ENCODE results near the gene SORCS3.

DNA sequence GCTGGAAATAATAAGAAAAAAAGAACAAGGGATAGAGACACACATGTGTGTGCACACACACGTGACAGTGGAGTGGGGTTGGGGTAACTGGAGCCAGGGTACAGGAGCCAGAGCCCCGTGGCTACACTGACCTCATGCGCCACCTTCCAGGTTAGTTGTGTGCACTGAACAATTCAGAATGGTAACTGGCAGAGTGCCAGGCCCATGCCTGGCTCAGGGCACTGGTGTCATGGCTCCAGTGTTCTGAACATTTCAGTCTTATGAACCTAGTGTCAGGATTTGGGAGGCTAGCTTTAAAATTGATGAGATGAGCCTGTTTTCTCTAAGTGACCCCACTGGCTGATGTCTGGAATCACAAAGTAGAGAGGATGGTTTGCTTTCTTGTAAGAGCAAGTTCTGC lies 269.6 kb downstream of the SORCS3 start:
- TF ChIP-seq SNRNP70 (optimal IDR thresholded peaks at IDR 0.05; ENCODE audit: low read depth, low read length) (no peak), CCNT2 (IDR thresholded peaks at IDR 0.05; ENCODE audit: borderline replicate concordance, extremely low read depth, insufficient read length, low read depth, low read length) (no peak), MXI1 (IDR thresholded peaks at IDR 0.05; ENCODE audit: low read depth, low read length) (no peak), CTCF (IDR thresholded peaks at IDR 0.05 in 2 of 3, conservative IDR thresholded peaks at IDR 0.05 in 1 of 3; ENCODE audit: insufficient read depth in 2 of 3, low read depth in 1 of 3, low read length in 3 of 3) (no peak), RAD51 (IDR thresholded peaks at IDR 0.05; ENCODE audit: borderline replicate concordance, low read depth) (no peak), ZNF23 (CRISPR knock-in tag; IDR thresholded peaks at IDR 0.05) (no peak)
- TF ChIP-seq, protein P1, sequence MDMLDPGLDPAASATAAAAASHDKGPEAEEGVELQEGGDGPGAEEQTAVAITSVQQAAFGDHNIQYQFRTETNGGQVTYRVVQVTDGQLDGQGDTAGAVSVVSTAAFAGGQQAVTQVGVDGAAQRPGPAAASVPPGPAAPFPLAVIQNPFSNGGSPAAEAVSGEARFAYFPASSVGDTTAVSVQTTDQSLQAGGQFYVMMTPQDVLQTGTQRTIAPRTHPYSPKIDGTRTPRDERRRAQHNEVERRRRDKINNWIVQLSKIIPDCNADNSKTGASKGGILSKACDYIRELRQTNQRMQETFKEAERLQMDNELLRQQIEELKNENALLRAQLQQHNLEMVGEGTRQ (CRISPR knock-in tag; IDR thresholded peaks at IDR 0.05), result no peak

Measured in K562 (cell line).